OCI-LY1 (cell line): ENCODE results near the gene TPST2.

Experiments
- H2AFZ ChIP-seq: fragments of 200-600 bp; sonication (generic), shearing (Covaris generic); 2 replicates; pipeline ENCODE4 v1.6.0; 2014; ENCODE audit warnings: antibody characterized with exemption, mild to moderate bottlenecking, low read length
- H3F3A ChIP-seq: fragments of 200-600 bp; sonication (generic), shearing (Covaris generic); 2 replicates; pipeline ENCODE4 v1.6.0; 2014; ENCODE audit warnings: mild to moderate bottlenecking, antibody characterized with exemption, low read length, moderate library complexity; ENCODE audit not compliant: insufficient read depth
- H3K27ac ChIP-seq: fragments of 200-600 bp; sonication (generic); 2 replicates; pipeline ENCODE4 v1.5.1; 2014; ENCODE audit warnings: low read length, mixed run types, mild to moderate bottlenecking, low read depth; ENCODE audit not compliant: poor library complexity, severe bottlenecking
- H3K27me3 ChIP-seq: fragments of 200-600 bp; sonication (generic); 2 replicates; pipeline ENCODE4 v1.6.0; 2014; ENCODE audit warnings: antibody characterized with exemption, mild to moderate bottlenecking, low read length, moderate library complexity; ENCODE audit not compliant: insufficient read depth
- H3K36me3 ChIP-seq: fragments of 200-600 bp; sonication (generic); 2 replicates; pipeline ENCODE4 v1.6.1; 2014; ENCODE audit warnings: mild to moderate bottlenecking, antibody characterized with exemption, low read length, moderate library complexity, mixed read lengths; ENCODE audit not compliant: insufficient read depth
- H3K4me1 ChIP-seq: fragments of 200-600 bp; sonication (generic); 2 replicates; pipeline ENCODE4 v1.5.1; 2014; ENCODE audit warnings: mild to moderate bottlenecking, low read length, moderate library complexity; ENCODE audit not compliant: insufficient read depth, severe bottlenecking
- H3K4me2 ChIP-seq: fragments of 200-600 bp; sonication (generic), shearing (Covaris generic); 2 replicates; pipeline ENCODE4 v1.6.1; 2014; ENCODE audit warnings: low read length
- H3K4me3 ChIP-seq: fragments of 200-600 bp; sonication (generic); 2 replicates; pipeline ENCODE4 v1.5.1; 2014; ENCODE audit warnings: low read length, low read depth, mild to moderate bottlenecking, mixed read lengths; ENCODE audit not compliant: poor library complexity, severe bottlenecking
- H3K79me2 ChIP-seq: fragments of 200-600 bp; shearing (Covaris generic); 2 replicates; pipeline ENCODE4 v1.6.1; 2016; ENCODE audit warnings: mixed run types, low read length, mixed read lengths; ENCODE audit not compliant: insufficient read depth
- H3K9ac ChIP-seq: fragments of 200-600 bp; sonication (generic), shearing (Covaris generic); 2 replicates; pipeline ENCODE4 v1.6.1; 2014; ENCODE audit warnings: mild to moderate bottlenecking, low read length, mixed read lengths
- H3K9me2 ChIP-seq: fragments of 200-600 bp; sonication (generic), shearing (Covaris generic); 2 replicates; pipeline ENCODE4 v1.6.1; 2014; ENCODE audit warnings: low read depth, mild to moderate bottlenecking, low read length, mixed read lengths
- H3K9me3 ChIP-seq: fragments of 200-600 bp; shearing (Covaris generic); 2 replicates; pipeline ENCODE4 v1.6.1; 2014; ENCODE audit warnings: low read length, mixed read lengths
- H4K20me1 ChIP-seq: fragments of 200-600 bp; sonication (generic), shearing (Covaris generic); 2 replicates; pipeline ENCODE4 v1.6.0; 2016; ENCODE audit warnings: mild to moderate bottlenecking, low read length; ENCODE audit not compliant: insufficient read depth
- CTCF ChIP-seq: fragments of 200-600 bp; sonication (generic), shearing (Covaris generic); IDR thresholded peaks from 2 replicates; pipeline ENCODE4 v1.5.1; 2017; ENCODE audit warnings: mild to moderate bottlenecking, antibody characterized with exemption, low read length, moderate library complexity, mixed read lengths
- EZH2 ChIP-seq: fragments of 200-600 bp; sonication (generic), shearing (Covaris generic); IDR thresholded peaks from 2 replicates; pipeline ENCODE4 v1.8.0; 2017; ENCODE audit warnings: borderline replicate concordance, mixed run types, mild to moderate bottlenecking, antibody characterized with exemption, low read length, moderate library complexity, mixed read lengths

The TPST2 gene

GRCh38 chr22:26552466-26552865 lies 37.5 kb downstream of the TPST2 start:
- Histone ChIP-seq H3K9me3 (no peaks in the 10 kb centered on the region), H3F3A (0 out of 2 replicates have a peak, but pooled peaks cover 3% of the 10 kb centered on the region), H3K4me2 (peak overlapping the region; percentile 19), H3K27ac (peak overlapping the region; percentile 94), H4K20me1 (no peaks in the 10 kb centered on the region), H3K27me3 (no peaks in the 10 kb centered on the region), H2AFZ (no peak overlapping the region), H3K4me3 (no peak overlapping the region), H3K79me2 (peaks cover 7% of the 10 kb centered on the region), H3K4me1 (peaks cover 87% of the 10 kb centered on the region), H3K9ac (no peak overlapping the region), H3K9me2 (no peaks in the 10 kb centered on the region), H3K36me3 (peaks cover 12% of the 10 kb centered on the region)
- no peak for TF ChIP-seq CTCF
- no peak for TF ChIP-seq EZH2

GRCh38 chr22:26551568-26551967 lies 38.4 kb downstream of the TPST2 start:
- H3K27ac ChIP-seq: peak overlapping the region; percentile 94
- H3K4me2 ChIP-seq: no peak overlapping the region; the same call in 1 of the 2 replicates
- no peaks in the 10 kb centered on the region for H3K9me2 ChIP-seq
- H3K36me3 ChIP-seq: peaks cover 19% of the 10 kb centered on the region
- peak overlapping the region; percentile 21; the same call in 1 of the 2 replicates for H3K9ac ChIP-seq
- no peaks in the 10 kb centered on the region for H3K27me3 ChIP-seq
- H3K9me3 ChIP-seq: no peaks in the 10 kb centered on the region
- no peak overlapping the region for H2AFZ ChIP-seq
- peaks cover 5% of the 10 kb centered on the region for H3K79me2 ChIP-seq
- TF ChIP-seq EZH2 (no peak), CTCF (no peak)
- H3K4me1 ChIP-seq: peaks cover 87% of the 10 kb centered on the region
- H3F3A ChIP-seq: 0 out of 2 replicates have a peak, but pooled peaks cover 3% of the 10 kb centered on the region
- H3K4me3 ChIP-seq: no peak overlapping the region
- no peaks in the 10 kb centered on the region for H4K20me1 ChIP-seq

- Histone ChIP-seq H2AFZ (no peak overlapping the region), H3K4me1 (peaks cover 86% of the 10 kb centered on the region), H3K4me3 (no peak overlapping the region), H3K9ac (no peak overlapping the region; the same call in 1 of the 2 replicates), H4K20me1 (no peaks in the 10 kb centered on the region), H3K79me2 (peaks cover 4% of the 10 kb centered on the region), H3K9me2 (no peaks in the 10 kb centered on the region), H3K36me3 (peaks cover 17% of the 10 kb centered on the region), H3K27ac (peak overlapping the region; percentile 94), H3F3A (0 out of 2 replicates have a peak, but pooled peaks cover 3% of the 10 kb centered on the region), H3K27me3 (no peaks in the 10 kb centered on the region), H3K9me3 (no peaks in the 10 kb centered on the region), H3K4me2 (no peak overlapping the region; the same call in 1 of the 2 replicates)
- TF ChIP-seq EZH2 (no peak), CTCF (no peak)
These were observed 39.4 kb downstream of the TPST2 start for GRCh38 chr22:26550498-26551033.
